Prostate gland (tissue), 2 donors: ENCODE results near the gene RUNX3.

Experiments used
- POLR2A ChIP-seq: fragments of 450-650 bp; IDR thresholded peaks from one replicate; pipeline ENCODE4 v1.6.1; 2016; ENCODE audit warnings: antibody characterized with exemption, mild to moderate bottlenecking
- POLR2AphosphoS5 ChIP-seq: sonication (generic); formaldehyde crosslinking; IDR thresholded peaks from one replicate; pipeline ENCODE4 v1.6.1; 2017; ENCODE audit warnings: antibody characterized with exemption
- TF ChIP-seq, protein P1 (sequence below), 4 experiments: fragments of 200-600 bp in 2 of 4; fragments of 450-650 bp in 2 of 4; sonication (generic) in 2 of 4; IDR thresholded peaks; 1 replicate in 3 of 4; 2 replicates in 1 of 4; pipeline ENCODE4 v1.5.1; 2016 to 2019; ENCODE audit warnings: antibody characterized with exemption in 4 of 4, mild to moderate bottlenecking in 2 of 4, moderate library complexity in 2 of 4

DNA sequence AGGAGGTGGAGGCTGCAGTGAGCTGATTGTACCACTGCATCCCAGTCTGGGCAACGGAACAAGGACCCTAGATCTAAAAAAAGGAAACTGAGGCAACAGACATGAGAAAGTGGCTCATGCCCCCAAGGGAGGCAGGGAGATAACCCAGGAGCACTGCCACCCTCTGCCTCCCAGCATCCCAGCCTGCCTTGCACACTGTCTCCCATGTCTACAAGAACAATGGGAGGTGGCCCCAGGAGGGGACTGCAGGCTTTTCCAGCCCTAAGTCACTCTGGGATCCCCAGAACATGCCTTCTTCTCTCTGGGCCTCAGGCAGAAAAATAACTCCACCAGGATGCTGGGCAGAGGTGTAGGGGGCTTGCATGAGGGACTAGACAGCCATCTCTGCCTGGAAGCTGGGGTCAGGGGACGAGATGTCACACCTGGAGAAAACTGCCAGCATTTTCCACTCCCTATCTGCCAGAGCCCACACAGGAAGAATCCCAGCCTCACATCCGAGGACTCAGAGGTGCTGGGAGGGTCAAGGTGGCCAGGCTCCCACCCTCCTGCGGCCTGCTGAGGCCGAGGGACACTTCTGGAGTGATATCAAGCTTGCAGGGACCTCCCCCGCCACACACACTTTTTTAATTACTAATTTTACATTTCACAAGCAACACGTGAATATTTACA is 21.4 kb downstream of the RUNX3 start:
- TF ChIP-seq, protein P1, sequence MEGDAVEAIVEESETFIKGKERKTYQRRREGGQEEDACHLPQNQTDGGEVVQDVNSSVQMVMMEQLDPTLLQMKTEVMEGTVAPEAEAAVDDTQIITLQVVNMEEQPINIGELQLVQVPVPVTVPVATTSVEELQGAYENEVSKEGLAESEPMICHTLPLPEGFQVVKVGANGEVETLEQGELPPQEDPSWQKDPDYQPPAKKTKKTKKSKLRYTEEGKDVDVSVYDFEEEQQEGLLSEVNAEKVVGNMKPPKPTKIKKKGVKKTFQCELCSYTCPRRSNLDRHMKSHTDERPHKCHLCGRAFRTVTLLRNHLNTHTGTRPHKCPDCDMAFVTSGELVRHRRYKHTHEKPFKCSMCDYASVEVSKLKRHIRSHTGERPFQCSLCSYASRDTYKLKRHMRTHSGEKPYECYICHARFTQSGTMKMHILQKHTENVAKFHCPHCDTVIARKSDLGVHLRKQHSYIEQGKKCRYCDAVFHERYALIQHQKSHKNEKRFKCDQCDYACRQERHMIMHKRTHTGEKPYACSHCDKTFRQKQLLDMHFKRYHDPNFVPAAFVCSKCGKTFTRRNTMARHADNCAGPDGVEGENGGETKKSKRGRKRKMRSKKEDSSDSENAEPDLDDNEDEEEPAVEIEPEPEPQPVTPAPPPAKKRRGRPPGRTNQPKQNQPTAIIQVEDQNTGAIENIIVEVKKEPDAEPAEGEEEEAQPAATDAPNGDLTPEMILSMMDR (IDR thresholded peaks at IDR 0.05): no peak
- TF ChIP-seq POLR2A (no peak), POLR2AphosphoS5 (no peak)
